Astrocyte (in vitro differentiated cells and primary cell): Measurements from ENCODE around the gene SURF6. TPM values are rescaled to one million over a fixed set of nuclear protein-coding genes. Genes with fewer than 3 reads are reported as not detected.

Experiments
- DNase-seq: peaks from one replicate; pipeline ENCODE4 v3.0.0-alpha.2; 2010; ENCODE audit warnings: low read depth
- FAIRE-seq: peaks from 2 replicates; lab custom pipeline; 2011; peaks lifted over from hg19 to GRCh38; lab: Jason Lieb, UNC
- H2AFZ ChIP-seq: 2 replicates; pipeline ENCODE4 v1.6.0; 2012; ENCODE audit warnings: low read depth, low read length, inconsistent platforms
- H3K27ac ChIP-seq: 2 replicates; pipeline ENCODE4 v1.5.1; 2011; ENCODE audit warnings: low read depth, low read length, inconsistent platforms
- H3K27me3 ChIP-seq: 2 replicates; pipeline ENCODE4 v1.6.0; 2011; ENCODE audit warnings: low read length, inconsistent platforms; ENCODE audit not compliant: insufficient read depth
- H3K36me3 ChIP-seq: 2 replicates; pipeline ENCODE4 v1.5.1; 2011; ENCODE audit warnings: low read length, inconsistent platforms; ENCODE audit not compliant: insufficient read depth
- H3K4me1 ChIP-seq: 2 replicates; pipeline ENCODE4 v1.5.1; 2011; ENCODE audit warnings: low read length, inconsistent platforms; ENCODE audit not compliant: insufficient read depth
- H3K4me2 ChIP-seq: 2 replicates; pipeline ENCODE4 v1.6.0; 2012; ENCODE audit warnings: low read length, inconsistent platforms
- H3K4me3 ChIP-seq: 2 replicates; pipeline ENCODE4 v1.5.1; 2011; ENCODE audit warnings: low read depth, mild to moderate bottlenecking, low read length, inconsistent platforms; ENCODE audit not compliant: insufficient read depth
- H3K79me2 ChIP-seq: 2 replicates; pipeline ENCODE4 v1.6.0; 2012; ENCODE audit warnings: mild to moderate bottlenecking, low read length, inconsistent platforms; ENCODE audit not compliant: insufficient read depth
- H3K9ac ChIP-seq: 2 replicates; pipeline ENCODE4 v1.6.0; 2012; ENCODE audit warnings: mild to moderate bottlenecking, low read length, inconsistent platforms
- H3K9me3 ChIP-seq: 2 replicates; pipeline ENCODE4 v1.5.1; 2012; ENCODE audit warnings: low read depth, mild to moderate bottlenecking, low read length, inconsistent platforms; ENCODE audit not compliant: insufficient read depth
- H4K20me1 ChIP-seq: 2 replicates; pipeline ENCODE4 v1.6.0; 2012; ENCODE audit warnings: low read length, inconsistent platforms; ENCODE audit not compliant: insufficient read depth
- H3K27ac Mint-ChIP-seq: one replicate; pipeline ENCODE4 v1.8.0; 2021; ENCODE audit warnings: mild to moderate bottlenecking, mixed read lengths; ENCODE audit not compliant: unreplicated experiment
- H3K27me3 Mint-ChIP-seq: one replicate; pipeline ENCODE4 v1.8.0; 2021; ENCODE audit warnings: low read depth, mixed read lengths; ENCODE audit not compliant: unreplicated experiment
- H3K36me3 Mint-ChIP-seq: one replicate; pipeline ENCODE4 v1.8.0; 2021; ENCODE audit warnings: low read depth, mixed read lengths; ENCODE audit not compliant: unreplicated experiment
- H3K4me1 Mint-ChIP-seq: one replicate; pipeline ENCODE4 v1.8.0; 2021; ENCODE audit warnings: low read depth, mixed read lengths; ENCODE audit not compliant: unreplicated experiment
- H3K4me3 Mint-ChIP-seq: one replicate; pipeline ENCODE4 v1.8.0; 2021; ENCODE audit warnings: mild to moderate bottlenecking, moderate library complexity, mixed read lengths; ENCODE audit not compliant: unreplicated experiment
- H3K9me3 Mint-ChIP-seq: one replicate; pipeline ENCODE4 v1.8.0; 2021; ENCODE audit warnings: mild to moderate bottlenecking, mixed read lengths; ENCODE audit not compliant: unreplicated experiment
- EZH2 ChIP-seq: IDR thresholded peaks from 2 replicates; pipeline ENCODE4 v1.6.1; 2012; ENCODE audit warnings: mild to moderate bottlenecking, low read length, inconsistent platforms; ENCODE audit not compliant: insufficient read depth
- total RNA-seq: library from RNA; stranded (reverse); gene quantifications from 2 replicates; pipeline ENCODE4 v1.2.1, GENCODE V29; 2021
- TF ChIP-seq, protein P1 (sequence below): IDR thresholded peaks from 2 replicates; pipeline ENCODE4 v1.5.1; 2011; ENCODE audit warnings: low read depth, mild to moderate bottlenecking, inconsistent platforms, low read length, moderate library complexity; ENCODE audit not compliant: insufficient read depth

Gene SURF6
- total RNA-seq, 1 donor from 2014 or later = 25.1 TPM

DNA sequence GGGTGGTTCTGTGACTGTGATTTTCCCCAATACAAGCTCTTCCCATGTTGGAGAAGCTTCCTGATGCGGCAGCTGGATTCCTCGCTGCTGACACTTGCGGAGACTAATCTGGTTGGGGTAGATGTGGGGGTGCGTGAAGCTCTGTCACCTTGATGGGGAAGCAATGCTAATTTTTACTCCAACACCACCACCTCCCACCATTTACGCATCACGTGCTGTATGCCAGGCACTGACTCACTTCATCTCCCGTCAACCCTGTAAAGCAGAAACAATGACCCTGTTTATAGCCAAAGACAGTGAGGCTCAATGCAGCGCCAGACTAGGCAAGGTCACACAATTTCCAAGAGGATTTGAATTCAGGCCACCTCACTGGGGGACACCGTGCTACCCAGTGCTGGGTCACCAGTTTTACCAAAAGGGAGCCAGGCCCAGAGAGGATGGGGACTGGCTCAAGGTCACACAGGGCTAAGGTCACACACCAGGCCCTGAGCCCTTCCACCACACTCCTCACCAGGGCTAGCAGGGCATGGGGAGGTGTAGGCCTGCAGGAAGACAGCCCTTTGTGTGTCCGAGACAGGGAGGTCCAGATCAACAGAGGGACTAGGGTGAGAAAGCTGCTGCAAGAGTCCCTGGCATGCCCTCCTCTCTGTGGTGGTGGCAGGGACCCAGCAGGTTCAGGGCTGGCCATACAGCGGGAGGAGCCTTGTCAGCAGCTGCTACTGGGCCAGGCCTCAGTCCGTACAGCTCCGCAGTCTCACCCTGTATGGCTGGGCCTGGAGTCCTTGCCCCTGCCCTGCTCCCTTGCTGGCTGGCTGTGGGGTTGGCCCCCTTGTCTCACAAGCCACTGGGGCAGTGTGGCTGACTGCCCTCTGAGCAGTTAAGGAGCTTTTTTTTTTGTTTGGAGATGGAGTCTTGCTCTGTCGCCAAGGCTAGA is 43.4 kb upstream of the SURF6 start:
- H3K4me3 Mint-ChIP-seq = no peak overlapping the region
- no peak for TF ChIP-seq EZH2
- TF ChIP-seq, protein P1, sequence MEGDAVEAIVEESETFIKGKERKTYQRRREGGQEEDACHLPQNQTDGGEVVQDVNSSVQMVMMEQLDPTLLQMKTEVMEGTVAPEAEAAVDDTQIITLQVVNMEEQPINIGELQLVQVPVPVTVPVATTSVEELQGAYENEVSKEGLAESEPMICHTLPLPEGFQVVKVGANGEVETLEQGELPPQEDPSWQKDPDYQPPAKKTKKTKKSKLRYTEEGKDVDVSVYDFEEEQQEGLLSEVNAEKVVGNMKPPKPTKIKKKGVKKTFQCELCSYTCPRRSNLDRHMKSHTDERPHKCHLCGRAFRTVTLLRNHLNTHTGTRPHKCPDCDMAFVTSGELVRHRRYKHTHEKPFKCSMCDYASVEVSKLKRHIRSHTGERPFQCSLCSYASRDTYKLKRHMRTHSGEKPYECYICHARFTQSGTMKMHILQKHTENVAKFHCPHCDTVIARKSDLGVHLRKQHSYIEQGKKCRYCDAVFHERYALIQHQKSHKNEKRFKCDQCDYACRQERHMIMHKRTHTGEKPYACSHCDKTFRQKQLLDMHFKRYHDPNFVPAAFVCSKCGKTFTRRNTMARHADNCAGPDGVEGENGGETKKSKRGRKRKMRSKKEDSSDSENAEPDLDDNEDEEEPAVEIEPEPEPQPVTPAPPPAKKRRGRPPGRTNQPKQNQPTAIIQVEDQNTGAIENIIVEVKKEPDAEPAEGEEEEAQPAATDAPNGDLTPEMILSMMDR = no peak
- Histone ChIP-seq H3K4me1 (peaks cover 4% of the 10 kb centered on the region), H3K4me3 (no peak overlapping the region), H3K27ac (no peak overlapping the region), H3K9me3 (peaks cover 5% of the 10 kb centered on the region), H2AFZ (peak overlapping the region; percentile 33), H4K20me1 (peaks cover 9% of the 10 kb centered on the region), H3K27me3 (no peaks in the 10 kb centered on the region), H3K79me2 (peaks cover 15% of the 10 kb centered on the region), H3K36me3 (no peaks in the 10 kb centered on the region), H3K9ac (no peak overlapping the region), H3K4me2 (no peak overlapping the region)
- H3K36me3 Mint-ChIP-seq = no peaks in the 10 kb centered on the region
- FAIRE-seq (no peak), DNase-seq (no peak)
- H3K9me3 Mint-ChIP-seq = peaks cover 1% of the 10 kb centered on the region
- peaks cover 1% of the 10 kb centered on the region for H3K4me1 Mint-ChIP-seq
- H3K27ac Mint-ChIP-seq = no peak overlapping the region
- no peaks in the 10 kb centered on the region for H3K27me3 Mint-ChIP-seq

DNA sequence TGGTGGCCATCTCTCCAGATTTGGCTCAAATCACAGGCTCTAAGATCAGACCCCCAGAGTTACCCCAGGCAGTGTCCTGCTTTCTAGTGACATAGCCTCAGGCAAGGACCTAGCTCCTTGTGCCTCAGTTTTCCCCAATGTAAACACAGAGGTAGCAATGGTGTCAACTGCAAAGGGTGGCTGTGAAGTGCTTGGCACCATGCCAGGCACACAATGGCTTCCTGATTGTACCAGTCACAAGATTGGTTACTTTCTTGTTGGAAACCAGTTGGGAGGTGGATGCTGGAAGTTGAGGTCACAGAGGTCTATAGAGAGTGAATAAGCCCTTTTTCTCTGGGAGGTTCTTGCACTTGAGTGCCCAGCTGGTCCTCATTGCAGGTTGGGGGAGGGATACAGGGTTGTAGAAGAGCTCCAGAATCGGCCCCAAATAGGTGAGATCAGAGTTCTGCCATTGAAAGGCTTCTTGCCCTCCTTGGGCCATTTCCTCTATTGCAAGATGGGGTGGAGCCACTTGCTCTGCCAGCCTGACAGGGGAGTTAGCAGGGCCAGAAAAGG is 42.5 kb upstream of the SURF6 start:
- H4K20me1 ChIP-seq = peaks cover 19% of the 10 kb centered on the region
- no peaks in the 10 kb centered on the region for H3K36me3 ChIP-seq
- H3K27me3 ChIP-seq = no peaks in the 10 kb centered on the region
- Mint-ChIP-seq H3K4me3 (peak overlapping the region; percentile 37), H3K27ac (no peak overlapping the region), H3K27me3 (no peaks in the 10 kb centered on the region), H3K4me1 (peaks cover 5% of the 10 kb centered on the region), H3K9me3 (peaks cover 1% of the 10 kb centered on the region), H3K36me3 (no peaks in the 10 kb centered on the region)
- H3K9ac ChIP-seq = no peak overlapping the region
- H3K9me3 ChIP-seq = peaks cover 5% of the 10 kb centered on the region
- H3K4me3 ChIP-seq = no peak overlapping the region
- no peak overlapping the region for H3K4me2 ChIP-seq
- peaks cover 10% of the 10 kb centered on the region for H3K4me1 ChIP-seq
- DNase-seq (no peak), FAIRE-seq (no peak)
- TF ChIP-seq, protein P1 = no peak
- no peak overlapping the region for H2AFZ ChIP-seq
- H3K79me2 ChIP-seq = peaks cover 24% of the 10 kb centered on the region
- H3K27ac ChIP-seq = no peak overlapping the region
